HG03575 (cell line): Measurements from ENCODE around the gene TTC6.

Experiments
- ATAC-seq: cut with Tn5 transposase; IDR thresholded peaks from one replicate; pipeline ENCODE4 v1.9.1; 2021; ENCODE audit not compliant: unreplicated experiment, insufficient number of reproducible peaks, low FRiP score; ENCODE audit errors: extremely low read depth

TTC6 gene

GRCh38 chr14:37594238-37594970 lies 1.0 kb upstream of the TTC6 start:
- no peak for ATAC-seq

DNA sequence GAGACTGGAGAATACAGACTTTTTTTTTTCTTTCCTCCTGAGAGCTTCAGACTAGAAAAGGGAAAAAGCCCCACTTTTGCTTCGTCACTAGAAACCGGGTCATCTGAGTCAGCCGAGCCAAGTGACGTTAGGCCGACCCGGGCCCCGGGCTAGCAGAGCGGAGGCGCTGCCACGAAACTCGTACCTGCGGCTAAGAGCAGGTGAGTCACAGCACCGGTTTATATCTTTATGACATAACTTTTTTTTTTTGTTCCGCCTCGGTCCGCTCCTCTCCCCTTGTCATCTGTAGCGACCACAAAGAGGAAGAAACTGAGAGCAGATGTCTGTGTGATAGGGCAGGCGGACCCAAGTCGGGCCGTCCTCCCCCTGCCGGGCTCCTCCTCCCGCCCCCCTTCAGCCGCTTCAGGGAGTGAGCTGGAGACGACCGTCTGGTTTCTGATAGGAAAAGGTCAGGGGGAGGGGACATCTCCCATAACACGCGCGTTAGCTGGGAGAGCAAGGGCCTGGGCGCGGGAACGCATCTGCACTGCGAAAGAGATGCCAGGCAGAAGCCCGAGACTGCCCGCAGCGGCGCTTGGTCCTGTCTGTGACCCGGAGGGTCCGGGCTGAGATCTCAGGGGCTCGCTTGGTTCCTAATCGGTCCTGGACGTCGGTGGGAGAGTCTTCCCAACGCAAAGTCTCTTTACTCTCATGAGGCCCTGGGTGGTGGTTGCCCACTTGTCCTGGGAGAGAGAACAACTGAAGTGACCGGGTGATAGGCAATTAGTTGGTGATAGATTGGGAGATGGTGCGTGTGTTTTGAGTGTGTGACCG lies 586 bp downstream of the TTC6 start:
- no peak for ATAC-seq

- no peak for ATAC-seq
Measured at GRCh38 chr14:37596790-37597472, 1.5 kb downstream of the TTC6 start.

DNA sequence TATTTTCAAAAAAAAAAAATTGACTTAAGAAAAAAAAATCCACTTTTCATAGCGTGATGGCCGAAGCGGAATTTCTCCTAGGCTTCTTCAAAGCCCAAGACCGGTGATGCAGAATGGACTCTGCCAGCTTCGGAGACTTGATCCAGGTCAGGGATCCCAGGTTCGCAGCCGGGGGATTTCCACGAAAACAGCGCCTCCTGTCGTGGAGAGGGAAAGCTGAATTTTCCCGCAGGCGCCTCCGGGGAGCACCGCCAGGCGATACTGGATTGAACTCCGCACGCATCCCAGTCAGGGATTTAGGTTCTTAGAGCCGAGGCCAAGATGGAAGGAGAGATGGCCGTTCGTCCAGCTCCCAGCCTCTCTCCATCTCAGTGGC lies 2.1 kb downstream of the TTC6 start:
- no peak for ATAC-seq

DNA sequence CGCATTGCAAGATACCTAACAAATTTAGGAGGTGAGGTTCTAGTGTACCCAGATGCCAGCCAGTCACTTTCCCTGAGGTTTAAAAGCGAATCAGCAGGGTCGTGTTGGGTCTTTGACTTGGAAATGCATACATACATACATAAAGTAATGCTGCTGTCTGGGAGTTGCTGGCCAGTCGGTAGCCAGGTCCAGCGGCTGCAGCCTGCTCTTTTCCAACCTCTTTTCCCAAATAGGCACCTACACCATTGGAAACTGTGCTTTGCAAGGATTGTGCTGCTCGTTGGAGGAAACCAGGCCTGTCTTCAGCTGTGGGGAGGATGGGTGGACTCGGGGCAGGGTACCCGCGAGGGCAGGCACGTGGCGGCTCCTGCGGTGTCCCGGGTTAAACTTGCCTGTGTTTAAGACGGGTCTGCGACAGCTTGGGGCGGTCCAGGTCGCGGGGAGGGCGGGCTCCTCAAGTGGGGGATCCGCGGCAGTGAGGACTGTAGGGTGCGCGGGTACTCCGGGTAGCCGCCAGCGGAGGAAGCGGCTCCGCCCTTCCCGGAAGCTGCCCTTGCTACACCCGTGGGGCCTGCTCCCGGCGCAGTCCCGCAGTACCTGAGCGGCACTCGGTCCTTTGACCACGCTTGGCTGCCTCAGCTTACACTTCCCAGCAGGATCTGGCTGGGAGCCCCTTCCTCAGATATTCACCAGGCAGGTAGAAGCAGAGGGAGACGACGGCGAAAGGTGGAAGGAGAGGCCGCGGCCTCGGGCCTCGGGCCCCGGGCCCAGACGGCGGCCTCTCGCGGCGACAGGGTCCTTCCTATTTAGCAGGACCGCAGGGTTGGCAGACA lies 2.7 kb downstream of the TTC6 start:
- no peak for ATAC-seq

GRCh38 chr14:37598747-37599506 lies 3.5 kb downstream of the TTC6 start:
- ATAC-seq = no peak

DNA sequence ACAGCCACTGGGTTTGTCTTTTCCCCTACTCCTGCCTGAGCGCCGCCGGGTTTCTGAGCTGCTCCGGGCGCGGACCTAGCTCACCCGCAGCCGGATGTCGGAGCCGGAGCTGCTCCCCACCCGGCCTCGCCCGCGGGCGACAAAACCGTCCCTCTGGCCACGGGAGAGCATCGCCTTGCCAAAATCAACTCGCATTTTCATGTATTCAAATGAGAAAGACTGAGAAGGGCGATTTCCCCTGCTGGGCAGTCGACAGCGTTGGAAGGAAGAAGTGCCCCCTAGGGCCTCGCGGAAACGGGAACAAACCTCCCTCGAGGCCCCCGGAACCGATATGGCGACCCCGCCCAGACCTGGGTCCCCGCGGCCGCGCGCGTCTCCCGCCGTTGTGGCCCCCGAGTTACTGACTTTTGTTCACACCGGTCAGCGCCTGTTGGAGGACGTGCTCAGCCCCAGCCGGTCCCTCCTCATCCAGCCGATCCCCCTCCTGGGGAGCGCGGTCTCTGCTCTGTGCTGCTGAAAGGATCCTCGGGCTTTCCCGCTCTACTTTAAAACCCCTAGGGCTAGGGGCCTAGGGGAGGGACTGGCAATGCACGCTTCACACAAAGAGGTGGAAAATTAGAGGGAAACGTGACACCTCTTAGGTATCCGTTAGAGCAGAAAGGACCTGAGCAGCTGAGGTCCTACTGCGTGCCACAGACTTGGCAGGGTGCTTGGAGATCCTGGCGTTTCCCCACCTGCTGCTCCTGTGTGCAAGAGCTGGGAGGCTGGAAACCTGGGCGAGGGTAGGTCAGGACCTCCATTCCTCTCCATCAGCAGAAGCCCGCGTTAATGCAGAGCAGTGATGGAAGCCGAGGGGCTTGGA lies 4.3 kb downstream of the TTC6 start:
- no peak for ATAC-seq

DNA sequence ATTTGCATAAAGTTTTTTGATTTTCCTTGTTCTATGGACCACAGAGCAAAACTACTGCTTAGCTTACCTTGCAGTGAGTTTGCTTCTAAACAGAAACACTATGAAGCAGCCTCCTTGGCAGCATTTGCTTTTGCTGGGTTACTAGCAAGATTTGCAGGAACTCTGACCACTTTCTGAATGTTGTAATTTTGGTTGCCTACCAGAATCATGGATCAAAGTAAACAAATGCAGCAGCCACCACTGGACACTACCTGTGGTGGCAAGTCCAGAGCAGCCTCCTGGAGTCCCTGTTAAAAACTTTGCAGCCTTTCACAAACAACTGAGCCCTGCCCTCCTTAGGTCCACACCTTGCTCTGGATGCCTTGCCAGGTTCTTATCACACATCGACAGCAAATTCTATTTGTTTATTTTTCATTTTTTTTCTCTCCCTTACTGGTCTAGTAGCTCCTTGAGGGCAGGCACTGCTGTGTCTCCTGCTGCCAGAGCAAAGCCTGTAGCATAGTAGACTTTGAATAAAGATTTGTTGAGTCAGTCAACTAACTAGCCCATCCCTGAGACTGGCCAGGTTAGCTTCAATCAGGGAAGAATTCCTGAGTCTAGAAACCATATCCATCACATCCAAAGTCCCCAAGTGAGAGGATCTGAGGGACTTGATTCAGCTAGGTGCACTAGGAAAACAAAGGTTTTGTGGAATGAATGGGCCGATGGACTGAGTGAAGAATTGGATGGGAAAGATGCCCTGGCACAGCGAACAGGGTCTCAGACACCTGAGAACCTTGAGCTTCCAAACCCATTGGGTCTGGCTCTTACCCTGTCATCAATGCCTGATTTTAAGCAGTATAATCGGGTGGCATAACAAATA lies 5.7 kb downstream of the TTC6 start:
- ATAC-seq = no peak

DNA sequence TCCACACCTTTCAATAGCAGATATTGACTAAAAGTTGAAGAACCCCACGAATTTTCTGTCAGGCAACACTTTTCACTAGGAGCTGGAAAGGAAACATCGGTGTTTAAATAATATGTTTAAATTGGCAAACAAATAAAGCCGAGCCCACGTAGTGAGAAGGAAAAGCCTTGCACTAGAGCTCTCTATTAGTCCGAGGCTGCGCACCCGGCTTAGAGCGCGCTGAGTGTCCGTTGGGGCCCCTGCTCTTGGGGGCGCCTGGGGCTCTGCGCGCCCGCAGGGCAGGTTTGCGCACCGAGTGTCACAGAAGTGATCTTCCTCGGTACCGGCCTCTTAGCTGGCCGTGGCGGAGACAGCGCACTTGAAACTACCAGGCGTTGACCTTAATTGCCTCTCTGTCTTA lies 6.4 kb downstream of the TTC6 start:
- no peak for ATAC-seq

- no peak for ATAC-seq
Measured at GRCh38 chr14:37602605-37603453, 7.4 kb downstream of the TTC6 start.

GRCh38 chr14:37603688-37604251 lies 8.3 kb downstream of the TTC6 start:
- ATAC-seq = no peak

- ATAC-seq = no peak
Measured at GRCh38 chr14:37606678-37607077, 11.2 kb downstream of the TTC6 start.

- ATAC-seq = no peak
Measured at GRCh38 chr14:37608649-37609048, 13.2 kb downstream of the TTC6 start.

DNA sequence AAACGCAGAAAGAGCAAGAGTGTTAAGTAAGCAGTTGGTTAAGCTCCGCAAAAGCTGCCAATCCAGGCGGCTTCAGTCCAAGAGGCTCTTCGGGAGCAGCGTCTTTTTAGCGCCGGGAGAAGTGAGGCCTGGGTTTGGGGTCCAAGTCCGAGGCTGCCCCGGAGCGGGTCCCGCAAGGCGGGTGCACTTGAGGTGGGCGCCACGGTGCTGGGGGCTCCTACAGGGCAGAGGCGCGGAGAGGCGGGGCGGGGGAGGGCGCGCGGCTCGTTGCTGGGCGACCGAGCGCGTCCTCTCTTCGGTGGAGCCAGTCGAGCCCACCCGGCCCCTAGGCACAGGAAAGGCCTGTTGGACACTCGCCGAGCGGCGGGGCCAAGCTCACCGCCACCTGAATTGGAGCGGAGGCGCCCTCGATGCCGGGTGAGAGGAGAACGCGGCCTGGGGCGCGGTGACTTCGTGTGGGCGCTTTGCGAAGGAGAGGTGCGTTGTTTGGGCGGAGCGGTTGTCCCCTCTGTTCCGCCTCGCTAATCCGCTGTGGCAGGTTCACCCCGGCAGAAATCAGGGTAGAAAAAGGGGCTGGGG lies 15.6 kb downstream of the TTC6 start:
- ATAC-seq = no peak

DNA sequence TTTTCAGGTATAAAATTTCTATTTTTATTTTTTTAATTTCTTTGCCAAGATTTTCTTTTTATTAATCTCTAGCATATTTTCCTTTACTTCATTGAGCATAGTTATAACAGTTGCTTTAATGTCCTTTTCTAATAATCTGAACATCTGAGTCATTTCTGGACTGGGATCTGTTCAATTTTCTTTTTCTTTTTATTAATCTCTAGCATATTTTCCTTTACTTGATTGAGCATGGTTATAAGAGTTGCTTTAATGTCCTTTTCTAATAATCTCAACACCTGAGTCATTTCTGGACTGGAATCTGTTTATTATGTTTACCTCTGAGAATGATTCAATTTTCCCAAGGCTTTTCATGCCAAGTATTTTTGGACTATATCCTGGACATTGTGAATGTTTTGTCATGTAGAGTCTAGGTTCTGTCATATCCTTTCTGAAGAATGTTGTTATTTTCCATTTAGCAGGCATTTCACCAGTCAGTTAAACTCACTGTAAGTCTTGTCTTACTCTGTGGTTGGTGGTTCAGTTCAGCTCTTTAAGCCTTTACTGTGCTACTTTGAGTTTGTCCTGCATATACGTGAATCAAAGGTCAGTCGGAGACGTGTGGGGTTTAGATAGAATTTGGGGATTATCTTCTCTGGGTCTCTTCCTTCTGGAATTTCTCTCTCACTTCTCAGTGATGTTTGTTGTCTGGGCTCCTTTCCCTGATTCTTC lies 20.3 kb downstream of the TTC6 start:
- no peak for ATAC-seq
